Hepatocyte (in vitro differentiated cells): ENCODE measurements around the gene PDZRN4.

Experiments used
- CTCF ChIP-seq: fragments of 200-600 bp; sonication (generic); IDR thresholded peaks from 2 replicates; pipeline ENCODE4 v1.5.1; 2016; ENCODE audit warnings: antibody characterized with exemption, mild to moderate bottlenecking; ENCODE audit not compliant: poor library complexity
- EZH2phosphoT487 ChIP-seq: fragments of 200-600 bp; sonication (generic); IDR thresholded peaks from one replicate; pipeline ENCODE4 v1.6.1; 2018; ENCODE audit warnings: antibody characterized with exemption, mild to moderate bottlenecking, low read depth, moderate library complexity; ENCODE audit not compliant: unreplicated experiment, severe bottlenecking

GRCh38 chr12:41436076-41436475 lies 248.0 kb downstream of the PDZRN4 start:
- TF ChIP-seq CTCF: no peak
- TF ChIP-seq EZH2phosphoT487: no peak
